ENCODE measurements around the gene MYB.

- TF ChIP-seq, protein P1, sequence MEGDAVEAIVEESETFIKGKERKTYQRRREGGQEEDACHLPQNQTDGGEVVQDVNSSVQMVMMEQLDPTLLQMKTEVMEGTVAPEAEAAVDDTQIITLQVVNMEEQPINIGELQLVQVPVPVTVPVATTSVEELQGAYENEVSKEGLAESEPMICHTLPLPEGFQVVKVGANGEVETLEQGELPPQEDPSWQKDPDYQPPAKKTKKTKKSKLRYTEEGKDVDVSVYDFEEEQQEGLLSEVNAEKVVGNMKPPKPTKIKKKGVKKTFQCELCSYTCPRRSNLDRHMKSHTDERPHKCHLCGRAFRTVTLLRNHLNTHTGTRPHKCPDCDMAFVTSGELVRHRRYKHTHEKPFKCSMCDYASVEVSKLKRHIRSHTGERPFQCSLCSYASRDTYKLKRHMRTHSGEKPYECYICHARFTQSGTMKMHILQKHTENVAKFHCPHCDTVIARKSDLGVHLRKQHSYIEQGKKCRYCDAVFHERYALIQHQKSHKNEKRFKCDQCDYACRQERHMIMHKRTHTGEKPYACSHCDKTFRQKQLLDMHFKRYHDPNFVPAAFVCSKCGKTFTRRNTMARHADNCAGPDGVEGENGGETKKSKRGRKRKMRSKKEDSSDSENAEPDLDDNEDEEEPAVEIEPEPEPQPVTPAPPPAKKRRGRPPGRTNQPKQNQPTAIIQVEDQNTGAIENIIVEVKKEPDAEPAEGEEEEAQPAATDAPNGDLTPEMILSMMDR (IDR thresholded peaks at IDR 0.05; ENCODE audit: extremely low read depth in 1 of 2, insufficient read depth in 1 of 2, low read depth in 1 of 2, low read length in 2 of 2), result no peak
- TF ChIP-seq EZH2 (IDR thresholded peaks at IDR 0.05; ENCODE audit: borderline replicate concordance, low read depth, low read length, severe bottlenecking), result no peak
- TF ChIP-seq GATA2 (IDR thresholded peaks at IDR 0.05; ENCODE audit: insufficient read depth, insufficient read length, low read depth, low read length), result no peak
- TF ChIP-seq POLR2A (IDR thresholded peaks at IDR 0.05; ENCODE audit: low read depth, low read length), result no peak
- no peak for TF ChIP-seq POLR2AphosphoS5 (IDR thresholded peaks at IDR 0.05; ENCODE audit: insufficient read depth, low read depth, low read length)
- no peak for TF ChIP-seq JUN (IDR thresholded peaks at IDR 0.05; ENCODE audit: borderline replicate concordance, insufficient read depth, insufficient read length, low read depth)
Measured at GRCh38 chr6:135170849-135171248, 10.3 kb upstream of the MYB start.

All from endothelial cell of umbilical vein (primary cell).